ENCODE measurements around the gene PLD1. TPM values are rescaled to one million over a fixed set of nuclear protein-coding genes. Genes with fewer than 3 reads are reported as not detected.
A peak's percentile ranks its signal among the peaks of the same experiment; 100 is the strongest.

PLD1 gene
- total and polyA plus RNA-seq, 4 donors = 3.1 to 31.1 (median 12.2) TPM

GRCh38 chr3:171839270-171839669, 29.0 kb upstream of the PLD1 start:
- peaks cover 3 to 18% (median 4%) of the 10 kb centered on the region in 5 donors for H3K4me1 ChIP-seq (ENCODE audit: control insufficient read depth in 5 of 5, insufficient read depth in 5 of 5, low read length in 5 of 5)
- TF ChIP-seq, protein P1, sequence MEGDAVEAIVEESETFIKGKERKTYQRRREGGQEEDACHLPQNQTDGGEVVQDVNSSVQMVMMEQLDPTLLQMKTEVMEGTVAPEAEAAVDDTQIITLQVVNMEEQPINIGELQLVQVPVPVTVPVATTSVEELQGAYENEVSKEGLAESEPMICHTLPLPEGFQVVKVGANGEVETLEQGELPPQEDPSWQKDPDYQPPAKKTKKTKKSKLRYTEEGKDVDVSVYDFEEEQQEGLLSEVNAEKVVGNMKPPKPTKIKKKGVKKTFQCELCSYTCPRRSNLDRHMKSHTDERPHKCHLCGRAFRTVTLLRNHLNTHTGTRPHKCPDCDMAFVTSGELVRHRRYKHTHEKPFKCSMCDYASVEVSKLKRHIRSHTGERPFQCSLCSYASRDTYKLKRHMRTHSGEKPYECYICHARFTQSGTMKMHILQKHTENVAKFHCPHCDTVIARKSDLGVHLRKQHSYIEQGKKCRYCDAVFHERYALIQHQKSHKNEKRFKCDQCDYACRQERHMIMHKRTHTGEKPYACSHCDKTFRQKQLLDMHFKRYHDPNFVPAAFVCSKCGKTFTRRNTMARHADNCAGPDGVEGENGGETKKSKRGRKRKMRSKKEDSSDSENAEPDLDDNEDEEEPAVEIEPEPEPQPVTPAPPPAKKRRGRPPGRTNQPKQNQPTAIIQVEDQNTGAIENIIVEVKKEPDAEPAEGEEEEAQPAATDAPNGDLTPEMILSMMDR (IDR thresholded peaks at IDR 0.05; ENCODE audit: control extremely low read depth, extremely low read depth) = no peak
- H3K4me3 ChIP-seq = no peak overlapping the region
- 92 to 98% methylated on average over 2 of the region's 2 CpGs for WGBS, 2 donors
- DNase-seq (no peak), ATAC-seq (ENCODE audit: insufficient read depth, low FRiP score) (no peak)
- H3K36me3 ChIP-seq (ENCODE audit: control insufficient read depth in 4 of 4, insufficient read depth in 4 of 4, low read length in 4 of 4) = no peaks in the 10 kb centered on the region
- H3K27me3 ChIP-seq (ENCODE audit: control insufficient read depth in 3 of 3, insufficient read depth in 3 of 3, low read length in 2 of 3) = no peaks in the 10 kb centered on the region
- H3K9me3 ChIP-seq (ENCODE audit: control insufficient read depth in 4 of 4, insufficient read depth in 3 of 4, low read length in 3 of 4) = no peaks in the 10 kb centered on the region
- H3K9ac ChIP-seq (ENCODE audit: insufficient read depth in 1 of 2, low read length in 2 of 2) = no peak overlapping the region
- no peak overlapping the region for H3K27ac ChIP-seq (ENCODE audit: low read depth in 1 of 2, low read length in 1 of 2)

- TF ChIP-seq, protein P1 (IDR thresholded peaks at IDR 0.05; ENCODE audit: control extremely low read depth, extremely low read depth) = no peak
- Histone ChIP-seq H3K27me3 (ENCODE audit: control insufficient read depth in 3 of 3, insufficient read depth in 3 of 3, low read length in 2 of 3) (no peaks in the 10 kb centered on the region), H3K4me3 (no peak overlapping the region), H3K27ac (ENCODE audit: low read depth in 1 of 2, low read length in 1 of 2) (peak overlapping the region; percentile 17 to 32), H3K36me3 (ENCODE audit: control insufficient read depth in 4 of 4, insufficient read depth in 4 of 4, low read length in 4 of 4) (no peaks in the 10 kb centered on the region), H3K9ac (ENCODE audit: insufficient read depth in 1 of 2, low read length in 2 of 2) (peak overlapping the region in 1 of 2 donors; percentile 35), H3K4me1 (ENCODE audit: control insufficient read depth in 5 of 5, insufficient read depth in 5 of 5, low read length in 5 of 5) (peaks cover 4 to 23% (median 10%) of the 10 kb centered on the region in 5 donors), H3K9me3 (ENCODE audit: control insufficient read depth in 4 of 4, insufficient read depth in 3 of 4, low read length in 3 of 4) (no peaks in the 10 kb centered on the region)
- WGBS, 2 donors = 34% methylated on average over 6 of the region's 6 CpGs
- DNase-seq (peak; percentile 54 to 82 (median 73)), ATAC-seq (ENCODE audit: insufficient read depth, low FRiP score) (no peak)
These were observed 28.0 kb upstream of the PLD1 start for GRCh38 chr3:171838218-171838720.

DNA sequence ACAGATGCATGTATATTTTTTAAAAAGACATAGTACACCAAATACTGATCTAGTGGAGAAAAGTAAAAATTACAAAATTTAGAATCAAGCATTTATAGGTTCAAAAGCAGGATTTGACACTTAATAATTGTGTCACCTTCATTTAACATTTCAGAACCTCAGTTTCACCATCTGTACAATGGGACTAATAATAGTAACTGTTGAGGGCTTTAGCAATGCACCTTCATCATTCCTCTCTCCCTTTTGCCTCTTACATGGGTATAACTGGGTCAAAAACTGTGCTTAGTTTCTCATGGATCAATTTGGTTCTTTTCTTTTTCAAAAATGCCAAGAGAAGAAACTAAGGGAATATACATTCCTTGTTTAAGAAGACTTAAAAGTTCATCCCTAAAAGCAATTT, 27.4 kb upstream of the PLD1 start:
- TF ChIP-seq, protein P1 (IDR thresholded peaks at IDR 0.05; ENCODE audit: control extremely low read depth, extremely low read depth) = no peak
- no peaks in the 10 kb centered on the region for H3K27me3 ChIP-seq (ENCODE audit: control insufficient read depth in 3 of 3, insufficient read depth in 3 of 3, low read length in 2 of 3)
- peak overlapping the region in 1 of 2 donors; percentile 35 for H3K9ac ChIP-seq (ENCODE audit: insufficient read depth in 1 of 2, low read length in 2 of 2)
- H3K36me3 ChIP-seq (ENCODE audit: control insufficient read depth in 4 of 4, insufficient read depth in 4 of 4, low read length in 4 of 4) = no peaks in the 10 kb centered on the region
- DNase-seq (no peak), ATAC-seq (ENCODE audit: insufficient read depth, low FRiP score) (no peak)
- no peak overlapping the region for H3K4me3 ChIP-seq
- H3K9me3 ChIP-seq (ENCODE audit: control insufficient read depth in 4 of 4, insufficient read depth in 3 of 4, low read length in 3 of 4) = no peaks in the 10 kb centered on the region
- H3K4me1 ChIP-seq (ENCODE audit: control insufficient read depth in 5 of 5, insufficient read depth in 5 of 5, low read length in 5 of 5) = peaks cover 4 to 29% (median 10%) of the 10 kb centered on the region in 5 donors
- peak overlapping the region in 1 of 2 donors; percentile 53 for H3K27ac ChIP-seq (ENCODE audit: low read depth in 1 of 2, low read length in 1 of 2)

DNA sequence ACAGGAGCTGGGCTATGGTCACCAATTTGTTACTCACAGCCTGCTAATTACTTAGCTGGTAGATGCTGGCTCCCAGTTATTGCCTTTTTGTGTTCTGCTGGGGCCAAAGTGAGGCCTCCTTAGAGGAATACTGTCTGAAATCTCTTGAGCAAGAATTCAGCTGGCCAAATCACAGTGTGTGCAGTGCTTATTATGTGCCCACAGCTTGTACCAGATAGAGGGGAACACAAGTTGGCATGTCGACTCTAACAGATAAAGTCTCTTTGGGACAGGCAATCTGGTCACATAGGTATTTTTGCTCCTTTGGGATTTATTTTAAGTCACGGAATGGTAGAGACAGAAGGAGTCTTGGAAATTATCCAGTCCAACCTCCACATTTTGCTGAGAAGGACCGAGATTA, 26.6 kb upstream of the PLD1 start:
- ATAC-seq (ENCODE audit: insufficient read depth, low FRiP score) (no peak), DNase-seq (no peak)
- TF ChIP-seq, protein P1 (IDR thresholded peaks at IDR 0.05; ENCODE audit: control extremely low read depth, extremely low read depth) = no peak
- peak overlapping the region in 1 of 2 donors; percentile 42 for H3K27ac ChIP-seq (ENCODE audit: low read depth in 1 of 2, low read length in 1 of 2)
- H3K9ac ChIP-seq (ENCODE audit: insufficient read depth in 1 of 2, low read length in 2 of 2) = no peak overlapping the region
- H3K4me1 ChIP-seq (ENCODE audit: control insufficient read depth in 5 of 5, insufficient read depth in 5 of 5, low read length in 5 of 5) = peaks cover 4 to 29% (median 10%) of the 10 kb centered on the region in 5 donors
- H3K4me3 ChIP-seq = no peak overlapping the region
- no peaks in the 10 kb centered on the region for H3K36me3 ChIP-seq (ENCODE audit: control insufficient read depth in 4 of 4, insufficient read depth in 4 of 4, low read length in 4 of 4)
- no peaks in the 10 kb centered on the region for H3K27me3 ChIP-seq (ENCODE audit: control insufficient read depth in 3 of 3, insufficient read depth in 3 of 3, low read length in 2 of 3)
- WGBS, 2 donors = 95 to 97% methylated on average over 3 of the region's 3 CpGs
- no peaks in the 10 kb centered on the region for H3K9me3 ChIP-seq (ENCODE audit: control insufficient read depth in 4 of 4, insufficient read depth in 3 of 4, low read length in 3 of 4)
